Measurements from ENCODE around the gene NCKIPSD. TPM values are rescaled to one million over a fixed set of nuclear protein-coding genes. Genes with fewer than 3 reads are reported as not detected.

NCKIPSD gene
- total and polyA plus RNA-seq, 7 donors, result 7.7 to 29.3 (median 17.7) TPM

Small RNA genes lying within 50 kb of the gene (small RNA-seq; reads per million reads assigned to genes)
- gene AC141002.1, result 0 reads per million in 3 donors

Other genes with a start within 250 kb of the NCKIPSD start
- 10 to 100 TPM in 3 of 4 donors, 1 to 10 TPM in 1; 9.4 to 22.5 (median 13.1) TPM for gene CCDC51, start 245.8 kb downstream of the NCKIPSD start, total RNA-seq
- gene CCDC51, start 245.8 kb downstream of the NCKIPSD start, polyA plus RNA-seq, result 10 to 100 TPM; 12.7 to 21.6 (median 18.6) TPM
- gene TMA7, start 245.7 kb downstream of the NCKIPSD start, total RNA-seq, result 100 to 1,000 TPM; 146 to 352 (median 244) TPM
- 100 to 1,000 TPM; 419 to 762 (median 624) TPM for gene TMA7, start 245.7 kb downstream of the NCKIPSD start, polyA plus RNA-seq
- 1 to 10 TPM; 3.4 to 9.4 (median 5.2) TPM for gene ATRIP, start 239.2 kb downstream of the NCKIPSD start, total RNA-seq
- 1 to 10 TPM; 1.8 to 6.2 (median 2.4) TPM for gene ATRIP, start 239.2 kb downstream of the NCKIPSD start, polyA plus RNA-seq
- 10 to 100 TPM; 62.0 to 88.9 (median 74.7) TPM for gene SHISA5, start 181.7 kb downstream of the NCKIPSD start, total RNA-seq
- 100 to 1,000 TPM in 1 of 3 donors, 10 to 100 TPM in 2; 57.7 to 142 (median 60.1) TPM for gene SHISA5, start 181.7 kb downstream of the NCKIPSD start, polyA plus RNA-seq
- 1 to 10 TPM; 1.5 to 6.7 (median 2.7) TPM for gene PFKFB4, start 129.1 kb downstream of the NCKIPSD start, total RNA-seq
- gene PFKFB4, start 129.1 kb downstream of the NCKIPSD start, polyA plus RNA-seq, result 1 to 10 TPM; 4.2 to 8.0 (median 4.8) TPM
- gene UCN2, start 122.1 kb downstream of the NCKIPSD start, total RNA-seq, result not detected
- gene UCN2, start 122.1 kb downstream of the NCKIPSD start, polyA plus RNA-seq, result under 1 TPM in 1 of 3 donors, not detected in 2; 0.10 TPM
- gene COL7A1, start 90.6 kb downstream of the NCKIPSD start, total RNA-seq, result 1 to 10 TPM; 1.5 to 9.4 (median 2.6) TPM
- 10 to 100 TPM in 1 of 3 donors, 1 to 10 TPM in 2; 1.4 to 15.4 (median 3.0) TPM for gene COL7A1, start 90.6 kb downstream of the NCKIPSD start, polyA plus RNA-seq
- gene UQCRC1, start 76.3 kb downstream of the NCKIPSD start, total RNA-seq, result 100 to 1,000 TPM; 199 to 241 (median 223) TPM
- gene UQCRC1, start 76.3 kb downstream of the NCKIPSD start, polyA plus RNA-seq, result 100 to 1,000 TPM; 451 to 828 (median 586) TPM
- gene TMEM89, start 64.1 kb downstream of the NCKIPSD start, total RNA-seq, result not detected
- gene TMEM89, start 64.1 kb downstream of the NCKIPSD start, polyA plus RNA-seq, result 1 to 10 TPM in 1 of 3 donors, not detected in 2; 1.2 TPM
- 10 to 100 TPM in 3 of 4 donors, 1 to 10 TPM in 1; 6.4 to 33.0 (median 17.0) TPM for gene SLC26A6, start 50.5 kb downstream of the NCKIPSD start, total RNA-seq
- gene SLC26A6, start 50.5 kb downstream of the NCKIPSD start, polyA plus RNA-seq, result 10 to 100 TPM in 1 of 3 donors, 1 to 10 TPM in 2; 9.0 to 70.8 (median 9.7) TPM
- 1 to 10 TPM in 2 of 4 donors, under 1 TPM in 2; 0.33 to 1.4 (median 0.72) TPM for gene CELSR3, start 23.0 kb downstream of the NCKIPSD start, total RNA-seq
- gene CELSR3, start 23.0 kb downstream of the NCKIPSD start, polyA plus RNA-seq, result 1 to 10 TPM in 1 of 3 donors, under 1 TPM in 2; under 0.01 to 2.5 (median under 0.01) TPM
- gene IP6K2, start 31.3 kb upstream of the NCKIPSD start, total RNA-seq, result 100 to 1,000 TPM in 1 of 4 donors, 10 to 100 TPM in 3; 39.0 to 109 (median 58.7) TPM
- gene IP6K2, start 31.3 kb upstream of the NCKIPSD start, polyA plus RNA-seq, result 100 to 1,000 TPM in 1 of 3 donors, 10 to 100 TPM in 2; 77.9 to 142 (median 97.2) TPM
- 10 to 100 TPM; 23.9 to 64.5 (median 26.7) TPM for gene PRKAR2A, start 162.0 kb upstream of the NCKIPSD start, total RNA-seq
- 10 to 100 TPM in 2 of 3 donors, 1 to 10 TPM in 1; 9.6 to 19.1 (median 15.3) TPM for gene PRKAR2A, start 162.0 kb upstream of the NCKIPSD start, polyA plus RNA-seq
- 10 to 100 TPM; 18.2 to 29.1 (median 20.8) TPM for gene SLC25A20, start 213.0 kb upstream of the NCKIPSD start, total RNA-seq
- 10 to 100 TPM; 30.6 to 65.2 (median 39.7) TPM for gene SLC25A20, start 213.0 kb upstream of the NCKIPSD start, polyA plus RNA-seq
- 100 to 1,000 TPM in 3 of 4 donors, 10 to 100 TPM in 1; 94.9 to 165 (median 116) TPM for gene ARIH2, start 232.9 kb upstream of the NCKIPSD start, total RNA-seq
- gene ARIH2, start 232.9 kb upstream of the NCKIPSD start, polyA plus RNA-seq, result 10 to 100 TPM; 33.0 to 53.7 (median 45.1) TPM

Data from sigmoid colon (tissue), 7 donors.